GM18868 (cell line): ENCODE results near the gene KRT81.
"Not testable (repeated sequence)": the region's sequence is repeated elsewhere in the genome, so short reads cannot be mapped to it uniquely, and the experiment has no call there.

ENCODE experiments used
- ATAC-seq: cut with Tn5 transposase; IDR thresholded peaks from one replicate; pipeline ENCODE4 v1.9.1; 2021; ENCODE audit warnings: mild to moderate bottlenecking, moderate library complexity; ENCODE audit not compliant: unreplicated experiment

KRT81 gene

DNA sequence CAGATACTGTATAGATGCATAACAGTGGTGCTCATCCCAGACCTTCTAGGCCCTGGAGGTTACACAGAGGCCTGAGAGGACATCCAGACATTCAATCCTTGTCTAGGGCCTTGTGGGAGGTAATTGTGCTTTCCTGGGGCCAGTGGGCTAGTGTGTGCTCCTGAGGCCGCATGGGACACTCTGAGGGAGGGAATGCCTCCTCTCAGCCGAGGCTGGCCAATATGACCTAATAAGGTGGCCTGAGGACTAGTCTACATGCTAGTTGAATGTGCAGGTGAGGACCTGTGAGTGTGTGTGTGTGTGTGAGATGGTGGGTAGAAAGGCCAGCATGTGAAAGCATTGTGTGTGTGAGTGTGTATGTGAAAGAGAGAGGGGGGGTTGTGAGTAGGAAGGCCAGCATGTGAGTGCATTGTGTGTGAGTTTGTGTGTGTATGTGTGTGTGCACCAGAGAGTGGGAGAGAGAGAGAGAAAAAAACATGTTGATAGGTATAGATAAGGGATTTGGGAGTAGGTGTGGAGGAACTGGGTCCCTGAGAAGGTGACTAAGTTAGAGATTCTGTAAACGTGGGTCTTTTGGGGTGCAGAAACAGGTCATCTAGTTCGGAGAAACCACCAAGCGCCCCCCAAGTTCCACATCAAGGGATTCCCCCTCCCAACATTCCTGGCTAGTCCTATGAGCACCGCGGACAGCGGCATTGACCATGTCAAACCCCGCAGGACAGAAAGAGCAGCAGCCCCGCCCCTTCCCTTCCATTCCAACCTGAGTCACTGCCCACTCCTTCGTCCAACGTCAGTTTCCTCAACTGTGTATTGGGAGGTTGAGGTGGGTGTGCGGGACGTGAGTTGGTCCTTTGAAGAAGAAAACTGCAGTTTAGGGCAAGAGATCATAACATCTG, 9.7 kb upstream of the KRT81 start:
- ATAC-seq = no peak

- no peak for ATAC-seq
Measured at GRCh38 chr12:52298677-52299190, 7.4 kb upstream of the KRT81 start.

- ATAC-seq = no peak
Measured at GRCh38 chr12:52296572-52297215, 5.4 kb upstream of the KRT81 start.

- ATAC-seq = no peak
Measured at GRCh38 chr12:52295663-52296062, 4.3 kb upstream of the KRT81 start.

- no peak for ATAC-seq
Measured at GRCh38 chr12:52294803-52295202, 3.5 kb upstream of the KRT81 start.

DNA sequence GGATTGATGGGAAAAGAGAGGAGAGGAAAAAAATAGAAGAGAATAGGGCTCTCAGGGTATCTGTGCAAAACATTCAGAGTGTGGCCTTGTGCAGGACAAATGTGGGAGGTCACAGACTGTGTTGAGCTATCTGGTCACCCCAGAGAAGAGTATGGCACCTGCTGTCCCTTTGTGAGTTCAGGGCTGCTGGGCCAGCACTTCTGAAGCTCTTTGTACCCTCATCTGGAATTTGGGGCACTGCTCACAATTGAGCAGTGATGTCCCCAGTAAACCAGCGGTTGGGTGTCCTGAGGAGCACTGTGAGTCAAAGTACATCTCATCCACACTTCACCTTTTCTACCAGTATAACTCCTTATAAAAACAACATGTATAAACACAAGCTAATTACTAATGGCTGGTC, 2.6 kb upstream of the KRT81 start:
- ATAC-seq = no peak

DNA sequence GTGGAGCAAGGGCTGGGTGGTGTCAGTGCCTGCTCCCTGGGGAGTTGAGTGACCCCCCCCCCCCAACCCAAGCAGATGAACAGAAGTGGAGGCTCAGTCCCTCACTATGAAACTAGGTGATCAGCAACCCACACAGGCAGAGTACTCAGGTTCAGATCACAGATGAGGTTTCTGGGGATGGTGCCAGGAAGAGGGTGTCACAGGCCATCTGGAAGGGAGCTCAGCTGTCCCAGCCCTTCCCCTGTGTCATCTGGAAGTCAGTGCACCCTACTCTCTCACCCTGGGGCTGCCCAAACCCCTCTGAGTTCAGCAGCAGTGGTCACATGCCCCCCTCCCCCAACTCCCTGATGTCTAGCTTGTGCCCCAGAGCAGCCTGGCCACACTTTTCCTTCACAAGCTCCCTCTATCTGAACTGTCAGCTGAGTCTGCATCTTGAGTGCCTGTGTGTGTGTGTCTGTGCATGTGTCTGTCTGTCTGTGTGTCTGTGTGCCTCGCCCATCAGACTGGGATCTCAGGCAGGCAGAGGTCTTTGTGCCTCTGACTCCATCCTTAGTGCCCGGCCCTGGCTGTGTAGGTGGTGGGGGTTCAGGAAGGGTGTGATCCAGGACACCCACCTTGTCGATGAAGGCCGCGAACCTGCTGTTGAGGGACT, 725 bp downstream of the KRT81 start:
- not testable (repeated sequence) for ATAC-seq

DNA sequence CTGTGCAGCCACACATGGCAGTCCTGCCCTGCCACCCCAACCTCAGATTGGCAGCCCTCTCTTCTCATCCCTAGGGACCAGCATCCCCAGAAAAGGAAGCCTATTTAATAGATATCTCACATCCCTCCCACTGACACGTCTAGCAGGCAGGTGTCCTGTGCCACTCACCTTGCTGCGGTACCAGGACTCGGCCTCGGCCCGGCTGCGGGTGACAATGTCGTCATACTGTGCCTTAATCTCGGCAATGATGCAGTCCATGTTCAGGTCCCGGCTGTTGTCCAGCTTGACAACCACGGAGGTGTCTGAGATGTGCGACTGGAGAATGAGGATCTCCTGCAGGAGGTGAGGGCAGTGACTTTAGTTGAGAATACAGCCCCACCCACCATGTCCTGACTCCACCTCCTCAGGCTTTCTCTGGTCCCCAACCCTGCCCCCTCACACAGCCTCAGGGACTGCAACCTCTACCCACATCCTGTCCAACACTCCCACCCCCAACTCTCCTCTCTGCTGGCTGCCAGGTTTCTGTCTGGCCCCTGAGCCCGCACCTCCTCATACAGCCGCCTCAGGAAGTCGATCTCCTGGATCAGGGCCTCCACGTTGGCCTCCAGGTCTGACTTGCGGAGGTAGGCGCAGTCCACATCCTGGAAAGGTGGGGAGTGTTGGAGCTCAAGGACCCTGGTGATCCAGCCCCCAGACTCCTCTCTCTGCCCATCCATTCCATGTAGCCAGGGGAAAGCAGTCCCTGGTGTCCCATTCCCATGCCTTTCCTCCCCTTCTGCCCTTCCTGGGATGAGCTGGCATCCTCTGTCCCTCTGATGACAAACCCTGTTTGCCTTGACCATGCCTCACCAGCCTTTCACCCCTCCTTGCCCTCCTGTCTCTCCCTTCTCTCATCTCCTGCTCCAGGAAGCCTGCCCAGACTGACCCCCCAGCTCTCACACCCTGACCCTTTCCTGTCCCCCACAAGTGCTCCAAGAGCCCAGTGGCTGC, 3.2 kb downstream of the KRT81 start:
- peak; percentile 47 for ATAC-seq

- not testable (repeated sequence) for ATAC-seq
Measured at GRCh38 chr12:52286857-52287785, 4.2 kb downstream of the KRT81 start.

- no peak for ATAC-seq
Measured at GRCh38 chr12:52285851-52286530, 5.3 kb downstream of the KRT81 start.

DNA sequence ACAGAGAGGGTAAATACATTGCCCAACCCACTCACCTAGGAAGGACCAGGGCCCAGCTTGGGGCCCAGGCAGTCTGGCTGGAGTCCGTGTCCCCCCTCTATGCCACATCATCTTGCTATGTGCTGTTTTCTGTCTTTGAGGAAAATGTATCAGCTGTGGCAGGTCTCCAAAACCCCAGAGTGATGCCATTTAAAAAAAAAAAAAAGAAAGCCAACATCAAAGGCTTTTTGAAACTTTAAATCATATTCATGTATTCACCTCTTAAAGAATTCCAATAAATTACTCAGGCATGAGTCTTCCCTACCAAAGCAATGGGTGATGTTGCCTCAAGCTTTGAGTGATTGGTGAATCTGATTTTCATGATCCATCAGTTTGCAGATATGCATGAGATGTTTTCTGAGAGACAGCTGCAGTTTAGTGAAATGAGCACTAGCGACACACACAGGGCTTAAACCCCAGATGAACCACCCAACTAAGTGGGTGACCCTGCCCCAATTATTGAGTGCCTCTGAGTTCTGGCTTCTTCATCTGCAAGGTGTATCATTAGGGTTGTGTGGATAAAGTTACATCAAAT, 6.1 kb downstream of the KRT81 start:
- no peak for ATAC-seq

DNA sequence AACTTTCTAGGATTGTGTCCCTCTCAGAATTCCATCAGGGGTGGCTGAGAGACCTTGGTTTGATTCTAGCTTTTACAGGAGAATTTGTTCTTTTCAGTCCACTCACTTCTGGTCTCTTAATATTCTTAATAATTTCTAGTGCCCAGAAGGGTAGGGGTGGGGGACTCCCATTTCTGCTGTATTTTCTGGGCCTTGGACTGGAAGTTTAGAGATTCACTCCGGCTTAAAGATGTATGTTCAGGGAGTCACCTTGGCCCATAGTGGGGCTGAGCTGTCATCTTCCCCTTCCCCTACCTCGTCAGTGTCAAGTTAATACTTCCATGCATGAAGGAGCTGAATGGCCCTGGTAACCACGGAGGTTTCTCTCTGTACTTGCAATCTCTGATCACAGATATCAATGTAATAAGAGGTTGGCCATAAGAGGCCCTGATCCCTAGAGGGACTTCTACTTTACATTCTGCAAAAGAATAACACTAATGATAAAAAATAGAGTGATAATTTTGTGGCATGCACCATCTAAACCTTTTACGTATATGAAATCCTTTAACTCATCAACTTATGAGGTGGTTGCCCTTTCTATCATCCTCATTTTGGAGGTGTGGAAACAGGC, 6.7 kb downstream of the KRT81 start:
- no peak for ATAC-seq

- no peak for ATAC-seq
Measured at GRCh38 chr12:52280796-52281560, 10.4 kb downstream of the KRT81 start.

DNA sequence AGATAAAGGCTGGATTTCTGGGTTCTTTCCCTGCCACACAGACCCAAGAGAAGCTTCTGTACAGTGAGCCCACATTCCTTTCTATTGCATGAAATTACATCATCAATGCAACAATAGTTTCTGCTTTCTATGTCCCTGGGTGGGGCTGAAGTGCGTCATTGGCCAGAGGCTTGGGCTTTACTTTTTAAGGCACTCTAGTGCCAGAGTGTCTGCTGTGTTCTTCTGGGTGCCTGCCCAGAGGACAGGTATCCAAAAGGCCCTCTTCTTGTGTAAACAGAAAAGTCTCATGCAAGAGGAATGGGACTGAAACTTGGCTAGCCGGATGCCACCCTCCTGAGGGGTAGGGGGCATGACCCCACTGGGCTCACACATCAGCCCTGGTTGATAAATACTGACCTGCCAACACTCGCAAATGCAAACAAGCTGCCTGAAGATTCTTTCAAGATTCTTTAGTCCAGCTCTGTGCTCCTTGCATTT, 11.0 kb downstream of the KRT81 start:
- no peak for ATAC-seq

GRCh38 chr12:52279422-52280318, 11.7 kb downstream of the KRT81 start:
- ATAC-seq = no peak
